Measurements from ENCODE around the gene PSMB7. TPM values are rescaled to one million over a fixed set of nuclear protein-coding genes. Genes with fewer than 3 reads are reported as not detected.
A peak's percentile ranks its signal among the peaks of the same experiment; 100 is the strongest.

The PSMB7 gene
- total RNA-seq, 1 donor: 143 TPM

GRCh38 chr9:124423591-124423990 lies 8.3 kb upstream of the PSMB7 start:
- TF ChIP-seq CTCF (IDR thresholded peaks at IDR 0.05; ENCODE audit: insufficient read depth, low read depth, low read length): no peak
- H3K4me3 ChIP-seq (ENCODE audit: low read depth, low read length): no peak overlapping the region
- no peak for DNase-seq (ENCODE audit: low read depth)

DNA sequence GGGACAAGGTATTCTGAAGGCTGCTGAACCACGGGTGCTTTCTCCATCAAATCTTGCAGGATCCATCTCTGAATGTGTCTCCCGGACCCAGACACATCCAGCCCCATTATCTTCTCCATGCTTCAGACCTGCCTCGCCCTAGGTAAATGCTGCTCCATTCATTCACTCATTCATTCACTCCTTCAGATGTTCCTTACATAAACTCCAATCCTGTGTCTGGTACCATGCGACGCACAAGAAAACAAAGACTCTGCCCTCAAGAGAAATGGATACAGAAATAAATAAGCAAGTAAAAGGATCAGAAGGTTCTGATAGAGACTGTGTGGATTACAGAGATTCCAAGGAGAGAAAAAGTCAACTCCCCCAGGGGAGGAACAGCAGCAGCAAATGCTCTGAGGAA lies 7.9 kb upstream of the PSMB7 start:
- no peak for TF ChIP-seq CTCF (IDR thresholded peaks at IDR 0.05; ENCODE audit: insufficient read depth, low read depth, low read length)
- H3K4me3 ChIP-seq (ENCODE audit: low read depth, low read length): no peak overlapping the region
- DNase-seq (ENCODE audit: low read depth): no peak

DNA sequence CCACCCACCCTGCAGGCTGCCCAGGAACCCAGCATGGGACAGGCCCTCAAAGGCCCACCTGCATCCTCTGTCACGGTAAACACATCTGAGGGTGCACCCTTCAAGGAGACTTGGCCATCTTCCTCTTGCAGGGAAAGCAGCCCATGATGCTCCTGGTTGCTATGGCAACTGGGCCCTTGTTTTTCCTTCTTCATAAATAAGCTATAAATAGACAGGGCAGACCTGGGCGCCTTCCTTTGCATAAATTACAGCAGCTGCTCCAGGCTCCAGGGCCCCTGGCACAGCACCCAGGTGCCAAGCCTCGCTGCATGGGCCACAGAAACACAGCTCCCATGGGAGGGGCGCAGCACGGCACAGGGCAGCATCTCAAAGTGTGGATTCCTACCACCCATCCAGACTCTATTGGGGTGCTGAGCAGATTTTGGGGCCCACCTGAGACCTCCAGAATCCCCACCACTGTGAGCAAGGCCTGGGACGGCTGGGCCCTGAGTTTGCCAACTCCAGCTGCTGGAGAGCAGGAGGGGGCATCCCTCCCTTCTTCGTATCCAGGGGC lies 5.8 kb upstream of the PSMB7 start:
- TF ChIP-seq CTCF (IDR thresholded peaks at IDR 0.05; ENCODE audit: insufficient read depth, low read depth, low read length): no peak
- H3K4me3 ChIP-seq (ENCODE audit: low read depth, low read length): no peak overlapping the region
- no peak for DNase-seq (ENCODE audit: low read depth)

DNA sequence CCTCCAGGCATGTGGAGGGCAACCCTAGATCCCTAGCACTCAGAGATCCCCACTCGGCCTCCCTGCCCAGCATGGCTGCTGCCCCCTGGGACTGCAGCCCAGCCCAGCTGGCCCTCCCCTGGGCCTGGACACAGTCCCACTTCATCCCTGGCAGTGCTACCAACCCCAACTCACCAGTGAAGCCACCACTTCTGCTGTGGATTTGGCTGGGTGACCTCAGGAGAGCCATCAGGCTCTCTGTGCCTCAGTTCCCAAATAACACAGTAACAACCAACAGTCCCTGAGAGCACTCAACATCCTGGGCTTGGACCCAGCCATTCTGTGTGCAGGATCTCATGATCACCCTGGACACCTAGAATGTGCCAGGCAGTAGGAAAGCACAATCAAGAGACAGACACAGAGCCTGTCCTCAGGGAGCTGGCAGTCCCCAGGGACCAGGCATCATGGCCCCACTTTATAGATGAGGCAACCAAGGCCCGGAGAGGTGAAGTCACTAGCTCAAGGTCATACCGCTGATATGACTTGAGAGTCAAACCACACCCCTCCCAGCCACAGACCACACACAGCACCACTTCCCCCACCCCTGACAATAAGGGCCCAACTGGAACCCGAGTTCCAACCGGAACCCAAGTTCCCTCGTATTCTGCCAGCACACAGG lies 4.7 kb upstream of the PSMB7 start:
- no peak for DNase-seq (ENCODE audit: low read depth)
- TF ChIP-seq CTCF (IDR thresholded peaks at IDR 0.05; ENCODE audit: insufficient read depth, low read depth, low read length): no peak
- no peak overlapping the region for H3K4me3 ChIP-seq (ENCODE audit: low read depth, low read length)

- TF ChIP-seq CTCF (IDR thresholded peaks at IDR 0.05; ENCODE audit: insufficient read depth, low read depth, low read length): no peak
- no peak for DNase-seq (ENCODE audit: low read depth)
- peak overlapping the region; percentile 99 for H3K4me3 ChIP-seq (ENCODE audit: low read depth, low read length)
Measured at GRCh38 chr9:124415852-124416484, 726 bp upstream of the PSMB7 start.

GRCh38 chr9:124414612-124415011 lies 630 bp downstream of the PSMB7 start:
- no peak for TF ChIP-seq CTCF (IDR thresholded peaks at IDR 0.05; ENCODE audit: insufficient read depth, low read depth, low read length)
- H3K4me3 ChIP-seq (ENCODE audit: low read depth, low read length): peak overlapping the region; percentile 99
- no peak for DNase-seq (ENCODE audit: low read depth)

All from fibroblast of villous mesenchyme (primary cell).